ENCODE results near the gene PTPRE.

Gene PTPRE

GRCh38 chr10:128011059-128011979 is 104.4 kb downstream of the PTPRE start:
- H3K27me3 ChIP-seq (ENCODE audit: insufficient read depth, low read length, poor library complexity, severe bottlenecking) = no peaks in the 10 kb centered on the region
- peaks cover 9% of the 10 kb centered on the region for H3K4me1 ChIP-seq (ENCODE audit: insufficient read depth, low read length, poor library complexity, severe bottlenecking)
- TF ChIP-seq EZH2phosphoT487 (IDR thresholded peaks at IDR 0.05; ENCODE audit: borderline replicate concordance) (no peak), CTCF (conservative IDR thresholded peaks at IDR 0.05; ENCODE audit: low read length) (peak; percentile 98)
- no peaks in the 10 kb centered on the region for H3F3A ChIP-seq (ENCODE audit: low read depth)
- peak overlapping the region; percentile 66; the same call in 1 of the 2 replicates for H2AFZ ChIP-seq (ENCODE audit: low read length)
- peak overlapping the region; percentile 33 for H3K4me3 ChIP-seq (ENCODE audit: low read length, poor library complexity, severe bottlenecking)
- no peaks in the 10 kb centered on the region for H4K20me1 ChIP-seq (ENCODE audit: insufficient read depth, low read length, poor library complexity, severe bottlenecking)
- no peaks in the 10 kb centered on the region for H3K36me3 ChIP-seq (ENCODE audit: insufficient read depth, low read length)
- H3K79me2 ChIP-seq (ENCODE audit: insufficient read depth, low read length) = no peaks in the 10 kb centered on the region
- H3K9ac ChIP-seq (ENCODE audit: low read depth, low read length, poor library complexity, severe bottlenecking) = no peak overlapping the region
- peak overlapping the region; percentile 61 for H3K4me2 ChIP-seq (ENCODE audit: low read depth, low read length, poor library complexity, severe bottlenecking)
- no peaks in the 10 kb centered on the region for H3K9me3 ChIP-seq (ENCODE audit: insufficient read depth, low read depth, low read length)
- no peaks in the 10 kb centered on the region for H3K9me2 ChIP-seq (replicated peaks; ENCODE audit: low read depth, low read length)

GRCh38 chr10:128013626-128014025 is 106.7 kb downstream of the PTPRE start:
- TF ChIP-seq CTCF (conservative IDR thresholded peaks at IDR 0.05; ENCODE audit: low read length) (no peak), EZH2phosphoT487 (IDR thresholded peaks at IDR 0.05; ENCODE audit: borderline replicate concordance) (no peak)
- Histone ChIP-seq H2AFZ (ENCODE audit: low read length) (no peak overlapping the region), H3K9me3 (ENCODE audit: insufficient read depth, low read depth, low read length) (no peaks in the 10 kb centered on the region), H3K79me2 (ENCODE audit: insufficient read depth, low read length) (no peaks in the 10 kb centered on the region), H3K4me3 (ENCODE audit: low read length, poor library complexity, severe bottlenecking) (no peak overlapping the region), H3K36me3 (ENCODE audit: insufficient read depth, low read length) (no peaks in the 10 kb centered on the region), H3K27me3 (ENCODE audit: insufficient read depth, low read length, poor library complexity, severe bottlenecking) (no peaks in the 10 kb centered on the region), H3K4me1 (ENCODE audit: insufficient read depth, low read length, poor library complexity, severe bottlenecking) (peaks cover 9% of the 10 kb centered on the region), H4K20me1 (ENCODE audit: insufficient read depth, low read length, poor library complexity, severe bottlenecking) (no peaks in the 10 kb centered on the region), H3K9me2 (replicated peaks; ENCODE audit: low read depth, low read length) (no peaks in the 10 kb centered on the region), H3K9ac (ENCODE audit: low read depth, low read length, poor library complexity, severe bottlenecking) (no peak overlapping the region), H3K4me2 (ENCODE audit: low read depth, low read length, poor library complexity, severe bottlenecking) (no peak overlapping the region), H3F3A (ENCODE audit: low read depth) (no peaks in the 10 kb centered on the region)

GRCh38 chr10:128014236-128014635 is 107.3 kb downstream of the PTPRE start:
- Histone ChIP-seq H3K9ac (ENCODE audit: low read depth, low read length, poor library complexity, severe bottlenecking) (no peak overlapping the region), H3K27me3 (ENCODE audit: insufficient read depth, low read length, poor library complexity, severe bottlenecking) (no peaks in the 10 kb centered on the region), H2AFZ (ENCODE audit: low read length) (no peak overlapping the region), H3K4me2 (ENCODE audit: low read depth, low read length, poor library complexity, severe bottlenecking) (no peak overlapping the region), H3K4me3 (ENCODE audit: low read length, poor library complexity, severe bottlenecking) (no peak overlapping the region), H4K20me1 (ENCODE audit: insufficient read depth, low read length, poor library complexity, severe bottlenecking) (no peaks in the 10 kb centered on the region), H3K9me2 (replicated peaks; ENCODE audit: low read depth, low read length) (no peaks in the 10 kb centered on the region), H3K9me3 (ENCODE audit: insufficient read depth, low read depth, low read length) (no peaks in the 10 kb centered on the region), H3F3A (ENCODE audit: low read depth) (no peaks in the 10 kb centered on the region), H3K79me2 (ENCODE audit: insufficient read depth, low read length) (no peaks in the 10 kb centered on the region), H3K4me1 (ENCODE audit: insufficient read depth, low read length, poor library complexity, severe bottlenecking) (peaks cover 9% of the 10 kb centered on the region), H3K36me3 (ENCODE audit: insufficient read depth, low read length) (no peaks in the 10 kb centered on the region)
- TF ChIP-seq CTCF (conservative IDR thresholded peaks at IDR 0.05; ENCODE audit: low read length) (no peak), EZH2phosphoT487 (IDR thresholded peaks at IDR 0.05; ENCODE audit: borderline replicate concordance) (no peak)

All from Loucy (cell line).